NT2/D1 (cell line): Measurements from ENCODE around the gene CARMIL1.

Source experiments
- SUZ12 ChIP-seq: IDR thresholded peaks from 2 replicates; pipeline ENCODE4 v1.6.1; 2011; ENCODE audit not compliant: insufficient read length, insufficient read depth; ENCODE audit errors: extremely low read depth
- YY1 ChIP-seq: IDR thresholded peaks from 2 replicates; pipeline ENCODE4 v1.6.1; 2011; ENCODE audit not compliant: insufficient read length, insufficient read depth

DNA sequence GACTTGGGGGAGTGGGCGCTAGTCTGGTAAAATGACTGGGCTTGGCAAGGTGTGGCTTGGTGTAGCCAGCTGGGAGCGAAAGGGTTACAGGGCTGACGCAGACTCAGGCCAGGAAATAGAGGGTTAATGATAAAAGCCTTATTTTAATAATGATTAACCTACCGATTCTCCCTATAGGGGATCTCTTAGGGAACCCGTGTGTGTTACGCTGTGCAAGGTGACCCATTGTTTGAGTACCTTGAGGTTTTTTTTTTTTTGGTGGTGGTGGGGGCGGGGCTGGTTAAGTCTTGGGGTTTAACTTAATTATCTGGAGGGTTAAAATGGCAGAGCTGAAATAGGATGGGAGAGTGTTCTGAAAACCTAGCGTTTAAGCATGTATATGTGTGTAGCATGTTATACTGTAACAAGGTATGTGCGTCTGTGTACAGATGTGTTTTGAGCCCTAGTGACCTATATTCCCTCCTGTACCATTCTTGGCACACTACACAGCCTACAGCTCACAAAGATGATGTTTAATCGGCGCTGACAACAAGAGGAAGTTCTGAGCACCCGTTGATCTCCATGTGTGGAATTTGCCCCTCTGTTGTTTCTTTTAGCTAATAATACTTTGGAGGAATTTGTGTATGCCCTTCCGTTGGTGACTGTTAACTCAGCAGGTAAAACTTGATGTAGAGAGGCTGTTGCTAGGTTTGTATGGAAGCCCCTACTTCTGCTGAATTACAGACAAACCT, 1.3 kb downstream of the CARMIL1 start:
- no peak for TF ChIP-seq SUZ12
- no peak for TF ChIP-seq YY1
